Adipose tissue (tissue), 3 donors: Measurements from ENCODE around the gene LIN7A. TPM values are rescaled to one million over a fixed set of nuclear protein-coding genes. Genes with fewer than 3 reads are reported as not detected.
"Not testable (repeated sequence)": the region's sequence is repeated elsewhere in the genome, so short reads cannot be mapped to it uniquely, and the experiment has no call there.

Source experiments
- H3K27ac ChIP-seq: one replicate; pipeline ENCODE4 v1.5.1; 2013; ENCODE audit warnings: low read depth, low read length
- WGBS, 3 donors: extraction: QIAGEN DNeasy Blood & Tissue Kit; methylation state at CpG; one replicate each; pipeline ENCODE4 v1.1.7; 2013; 5-methylcytosine and 5-hydroxymethylcytosine counted together
- polyA plus RNA-seq, 3 donors: library from polyadenylated mRNA; stranded (reverse); fragments of 200-250 nt; gene quantifications; one replicate each; pipeline ENCODE4 v1.2.3, GENCODE V29; 2013
- donor health status: healthy with polysubstance abuse.
- donor health status: Bipolar disorder and iron deficiency.
- donor health status: healthy.

Gene LIN7A
- polyA plus RNA-seq, 3 donors: 0.53 to 3.1 (median 1.0) TPM

- not testable (repeated sequence) for H3K27ac ChIP-seq
- 72 to 74% (median 73%) methylated on average over 5 of the region's 5 CpGs for WGBS, 3 donors
Measured at GRCh38 chr12:80782963-80783470, 154.7 kb downstream of the LIN7A start.

- 89 to 94% (median 90%) methylated on average over 1 of the region's 1 CpG for WGBS, 3 donors
- no peak overlapping the region for H3K27ac ChIP-seq
Measured at GRCh38 chr12:80781313-80781712, 156.4 kb downstream of the LIN7A start.

GRCh38 chr12:80780746-80781145, 157.0 kb downstream of the LIN7A start:
- 72 to 91% (median 79%) methylated on average over 2 of the region's 2 CpGs for WGBS, 3 donors
- H3K27ac ChIP-seq: no peak overlapping the region

GRCh38 chr12:80778005-80778541, 159.7 kb downstream of the LIN7A start:
- no peak overlapping the region for H3K27ac ChIP-seq
- 43 to 69% (median 48%) methylated on average over 3 of the region's 3 CpGs for WGBS, 3 donors

- WGBS, 3 donors: 62 to 76% (median 75%) methylated on average over 4 of the region's 4 CpGs
Measured at GRCh38 chr12:80777587-80777986, 160.1 kb downstream of the LIN7A start.

GRCh38 chr12:80776706-80777105, 161.0 kb downstream of the LIN7A start:
- H3K27ac ChIP-seq: no peak overlapping the region
- WGBS, 3 donors: 89 to 94% (median 92%) methylated on average over 2 of the region's 2 CpGs

More at GRCh38 chr12:80777587-80777986, 160.1 kb downstream of the LIN7A start:
- H3K27ac ChIP-seq: no peak overlapping the region

GRCh38 chr12:80770958-80771357, 166.8 kb downstream of the LIN7A start:
- WGBS, 3 donors: 93 to 98% (median 96%) methylated on average over 2 of the region's 2 CpGs
- H3K27ac ChIP-seq: no peak overlapping the region

- no peak overlapping the region for H3K27ac ChIP-seq
- 80 to 88% (median 86%) methylated on average over 1 of the region's 1 CpG for WGBS, 3 donors
Measured at GRCh38 chr12:80769553-80770140, 168.1 kb downstream of the LIN7A start.

- H3K27ac ChIP-seq: no peak overlapping the region
- 63 to 68% (median 67%) methylated on average over 2 of the region's 2 CpGs for WGBS, 3 donors
Measured at GRCh38 chr12:80766897-80767296, 170.8 kb downstream of the LIN7A start.

GRCh38 chr12:80766210-80766609, 171.5 kb downstream of the LIN7A start:
- H3K27ac ChIP-seq: no peak overlapping the region
- WGBS, 3 donors: 76 to 87% (median 81%) methylated on average over 1 of the region's 1 CpG

GRCh38 chr12:80763874-80764273, 173.9 kb downstream of the LIN7A start:
- 3 to 6% (median 4%) methylated on average over 4 of the region's 4 CpGs for WGBS, 3 donors
- no peak overlapping the region for H3K27ac ChIP-seq

- WGBS, 3 donors: 49 to 79% (median 77%) methylated on average over 5 of the region's 5 CpGs
- H3K27ac ChIP-seq: no peak overlapping the region
Measured at GRCh38 chr12:80761838-80762237, 175.9 kb downstream of the LIN7A start.

GRCh38 chr12:80756875-80757274, 180.9 kb downstream of the LIN7A start:
- 76 to 88% (median 87%) methylated on average over 1 of the region's 1 CpG for WGBS, 3 donors
- no peak overlapping the region for H3K27ac ChIP-seq

- H3K27ac ChIP-seq: no peak overlapping the region
- WGBS, 3 donors: 84 to 94% (median 85%) methylated on average over 3 of the region's 3 CpGs
Measured at GRCh38 chr12:80754274-80754673, 183.5 kb downstream of the LIN7A start.

- no peak overlapping the region for H3K27ac ChIP-seq
Measured at GRCh38 chr12:80752464-80752863, 185.3 kb downstream of the LIN7A start.

GRCh38 chr12:80749456-80749855, 188.3 kb downstream of the LIN7A start:
- 68 to 78% (median 76%) methylated on average over 2 of the region's 2 CpGs for WGBS, 3 donors
- no peak overlapping the region for H3K27ac ChIP-seq

GRCh38 chr12:80747800-80748199, 189.9 kb downstream of the LIN7A start:
- no peak overlapping the region for H3K27ac ChIP-seq
- WGBS, 3 donors: 58 to 72% (median 65%) methylated on average over 2 of the region's 2 CpGs

- 33 to 73% (median 67%) methylated on average over 6 of the region's 6 CpGs for WGBS, 3 donors
- H3K27ac ChIP-seq: no peak overlapping the region
Measured at GRCh38 chr12:80745851-80746505, 191.8 kb downstream of the LIN7A start.
